SH-SY5Y (cell line): ENCODE data around the gene ZNF746.

ENCODE experiments used
- GATA2 ChIP-seq: IDR thresholded peaks from 2 replicates; pipeline ENCODE4 v1.6.1; 2011; ENCODE audit warnings: mild to moderate bottlenecking, low read depth, low read length
- GATA3 ChIP-seq: IDR thresholded peaks from 2 replicates; pipeline ENCODE4 v1.6.1; 2011; ENCODE audit warnings: low read depth, mild to moderate bottlenecking, low read length, moderate library complexity

GRCh38 chr7:149529136-149529718 is 31.6 kb upstream of the ZNF746 start:
- TF ChIP-seq GATA2 (no peak), GATA3 (no peak)
